Activated CD4-positive, alpha-beta T cell treated with anti-CD3 and anti-CD28 coated beads for 36 hours (primary cell): ENCODE measurements around the gene ACVR2B. TPM values are rescaled to one million over a fixed set of nuclear protein-coding genes. Genes with fewer than 3 reads are reported as not detected.
"Not testable (repeated sequence)": the region's sequence is repeated elsewhere in the genome, so short reads cannot be mapped to it uniquely, and the experiment has no call there.

Experiments used
- ATAC-seq: fragments of 200-7000 bp; cut with Tn5 transposase; one replicate; pipeline ENCODE4 v1.10.0; 2021; ENCODE audit warnings: mild to moderate bottlenecking, moderate library complexity
- CTCF ChIA-PET: fragments of 350-600 bp; sonication (Branson Sonifier 250); formaldehyde crosslinking; loops from one replicate; lab custom pipeline; 2021; ENCODE audit warnings: antibody characterized with exemption; lab: Charles Lee
- POLR2A ChIA-PET: fragments of 350-600 bp; sonication (Branson Sonifier 250); formaldehyde crosslinking; loops from one replicate; lab custom pipeline; 2021; ENCODE audit warnings: antibody characterized with exemption, inconsistent platforms; lab: Charles Lee
- DNase-seq: peaks from one replicate; pipeline ENCODE4 v3.0.0-alpha.2; 2020
- H3K27ac Mint-ChIP-seq: one replicate; pipeline ENCODE4 v1.8.0; 2021; ENCODE audit warnings: mixed read lengths
- H3K27me3 Mint-ChIP-seq: one replicate; pipeline ENCODE4 v1.8.0; 2021; ENCODE audit warnings: mixed read lengths
- H3K36me3 Mint-ChIP-seq: one replicate; pipeline ENCODE4 v1.8.0; 2021; ENCODE audit warnings: low read depth, mixed read lengths
- H3K4me1 Mint-ChIP-seq: one replicate; pipeline ENCODE4 v1.8.0; 2021; ENCODE audit warnings: mixed read lengths
- H3K4me3 Mint-ChIP-seq: one replicate; pipeline ENCODE4 v1.8.0; 2021; ENCODE audit warnings: mild to moderate bottlenecking, moderate library complexity, mixed read lengths
- H3K9me3 Mint-ChIP-seq: one replicate; pipeline ENCODE4 v1.8.0; 2021; ENCODE audit warnings: low read depth, mixed read lengths
- intact Hi-C, 2 experiments: fragments of 100-400 bp; cut with DNase I in 1 of 2; cut with micrococcal nuclease in 1 of 2; formaldehyde crosslinking; loops; one replicate each; pipeline versions ENCODE4 v1.14.2 to v1.15.1; 2022 to 2024; cut with DNase I, micrococcal nuclease
- total RNA-seq, 2 experiments: library from RNA; stranded (reverse); gene quantifications; one replicate each; pipeline ENCODE4 v1.2.3, GENCODE V29; 2021

Gene ACVR2B
- total RNA-seq: 1 to 10 TPM; 5.7 to 6.9 TPM

DNA sequence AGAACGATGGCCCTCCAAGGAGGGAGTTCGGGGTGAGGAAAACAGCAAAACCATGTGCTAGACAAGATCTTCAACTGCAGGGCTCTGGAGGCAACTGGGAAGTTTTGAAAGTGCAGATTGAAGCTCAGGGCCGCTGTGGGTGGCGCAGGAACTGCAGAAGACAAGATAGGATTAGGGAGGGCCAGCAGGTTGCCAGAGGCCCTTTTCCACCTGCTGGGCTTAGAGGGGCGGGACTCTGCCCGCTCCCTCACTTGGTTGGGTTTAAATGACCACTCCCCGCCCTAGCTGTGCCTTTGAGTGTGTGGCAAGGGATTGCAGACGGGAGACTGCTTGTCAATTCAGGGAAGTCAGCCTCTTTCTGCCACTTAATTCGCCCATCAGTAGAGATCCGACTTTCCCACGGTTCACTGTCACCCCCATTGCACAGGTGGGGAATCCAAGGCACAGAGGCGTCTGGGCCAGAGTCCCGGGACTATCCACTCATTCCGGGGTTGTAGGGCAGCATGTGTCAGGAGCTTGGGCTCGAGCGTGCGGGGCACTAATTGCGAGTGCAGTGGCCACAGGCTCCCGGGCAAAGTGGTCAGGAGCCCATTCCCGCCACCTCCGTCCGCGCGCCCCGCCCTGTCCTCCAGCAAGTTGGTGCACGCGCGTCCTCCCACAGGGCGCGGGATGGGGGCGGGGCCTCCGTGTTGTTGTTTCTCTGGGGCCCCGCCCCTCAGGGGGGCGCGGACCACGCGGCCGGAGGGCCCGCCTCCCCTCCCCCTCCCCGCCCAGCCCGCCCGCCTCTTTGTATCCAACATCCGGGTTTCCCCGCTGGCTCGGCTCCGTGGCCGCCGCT lies at the start of gene ACVR2B:
ACVR2B (plus strand) TSS at position 816 of the 838 bp plus-strand sequence. CDS start 433 bp downstream, outside the sequence.
- Mint-ChIP-seq H3K4me3 (peak within 1 kb of the TSS; percentile 87), H3K36me3 (no peaks in the 10 kb centered on the region), H3K27me3 (peaks cover 2% of the 10 kb centered on the region), H3K27ac (peak within 1 kb of the TSS; percentile 81), H3K4me1 (peaks cover 9% of the 10 kb centered on the region), H3K9me3 (peaks cover 3% of the 10 kb centered on the region)
- CTCF ChIA-PET: interaction anchor here (0.6 kb wide), 2 partner anchors 68 to 106 kb away, joined by 3 read pairs; no protein-coding TSS in a partner anchor
- intact Hi-C loops: loop anchor here (1.0 to 10.0 kb wide), 5 partner anchors 43 to 599 kb away; partner anchors contain the start of genes ACAA1 (in 2 of the 2), EXOG (in 1 of the 2), MYD88 (in 1 of the 2) and SCN11A (in 1 of the 2)
- peak; percentile 85 for DNase-seq
- POLR2A ChIA-PET: interaction anchor here (0.6 kb wide), 1 partner anchor 1464 kb away, joined by 3 read pairs; no protein-coding TSS in a partner anchor
- ATAC-seq: peak; percentile 71

DNA sequence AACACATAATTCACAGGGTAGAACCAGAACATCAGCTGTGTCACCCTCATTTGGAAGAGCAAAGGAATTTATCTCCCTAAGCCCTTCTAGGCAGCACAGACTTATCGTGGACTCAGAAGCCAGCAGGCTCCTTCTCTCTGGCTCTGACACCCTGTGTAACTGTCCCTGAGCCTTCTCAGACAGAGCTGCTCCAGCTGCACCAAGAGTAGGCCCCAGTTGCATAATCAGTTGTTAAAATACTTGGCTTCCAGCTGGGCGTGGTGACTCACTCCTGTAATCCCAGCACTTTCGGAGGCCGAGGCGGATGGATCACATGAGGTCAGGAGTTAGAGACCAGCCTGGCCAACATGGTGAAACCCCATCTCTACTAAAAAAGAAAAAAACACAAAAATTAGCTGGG lies 49.4 kb upstream of the ACVR2B start:
- no peak overlapping the region for H3K4me3 Mint-ChIP-seq
- CTCF ChIA-PET: interaction anchor here (0.6 to 1.2 kb wide), 3 partner anchors 11 to 515 kb away, joined by 3 read pairs; no protein-coding TSS in a partner anchor
- H3K36me3 Mint-ChIP-seq: peaks cover 33% of the 10 kb centered on the region
- POLR2A ChIA-PET: no interaction called here
- no peak for ATAC-seq
- H3K27me3 Mint-ChIP-seq: no peaks in the 10 kb centered on the region
- H3K4me1 Mint-ChIP-seq: no peaks in the 10 kb centered on the region
- intact Hi-C loops: no loop called here
- no peak for DNase-seq
- no peak overlapping the region for H3K27ac Mint-ChIP-seq
- H3K9me3 Mint-ChIP-seq: peaks cover 2% of the 10 kb centered on the region

DNA sequence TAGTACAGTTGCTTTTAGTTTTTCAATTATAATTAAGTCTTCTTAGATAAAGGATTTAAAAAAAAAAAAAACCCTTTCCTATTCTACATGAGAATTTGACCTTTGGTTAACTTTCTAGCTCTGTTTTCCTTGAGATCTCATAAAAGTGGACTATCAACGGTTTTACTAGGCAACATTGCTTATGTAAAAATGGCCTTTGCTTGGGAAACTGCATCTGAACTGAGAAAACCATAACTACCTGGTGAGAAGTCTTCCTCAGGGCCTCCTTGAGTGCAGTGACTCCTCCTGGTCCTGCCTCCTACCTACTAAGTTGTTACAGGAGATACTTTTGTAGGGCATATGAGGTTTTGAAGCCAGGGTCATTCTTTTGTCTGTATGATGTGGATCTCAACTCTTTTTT lies 42.1 kb upstream of the ACVR2B start:
- ChIA-PET POLR2A (no interaction called here), CTCF (interaction anchor here (1.2 to 1.4 kb wide), 2 partner anchors 11 to 69 kb away, joined by 4 to 5 read pairs; no protein-coding TSS in a partner anchor)
- Mint-ChIP-seq H3K9me3 (no peaks in the 10 kb centered on the region), H3K4me1 (no peaks in the 10 kb centered on the region), H3K27me3 (no peaks in the 10 kb centered on the region), H3K27ac (no peak overlapping the region), H3K4me3 (no peak overlapping the region), H3K36me3 (no peaks in the 10 kb centered on the region)
- intact Hi-C loops: no loop called here
- DNase-seq: no peak
- no peak for ATAC-seq

GRCh38 chr3:38420758-38421157 lies 32.9 kb upstream of the ACVR2B start:
- DNase-seq, H3K27ac Mint-ChIP-seq, intact Hi-C loops, H3K4me3 Mint-ChIP-seq, H3K27me3 Mint-ChIP-seq, POLR2A ChIA-PET, H3K9me3 Mint-ChIP-seq, H3K36me3 Mint-ChIP-seq, CTCF ChIA-PET, ATAC-seq: not testable (repeated sequence)
- H3K4me1 Mint-ChIP-seq: peaks cover 28% of the 10 kb centered on the region

DNA sequence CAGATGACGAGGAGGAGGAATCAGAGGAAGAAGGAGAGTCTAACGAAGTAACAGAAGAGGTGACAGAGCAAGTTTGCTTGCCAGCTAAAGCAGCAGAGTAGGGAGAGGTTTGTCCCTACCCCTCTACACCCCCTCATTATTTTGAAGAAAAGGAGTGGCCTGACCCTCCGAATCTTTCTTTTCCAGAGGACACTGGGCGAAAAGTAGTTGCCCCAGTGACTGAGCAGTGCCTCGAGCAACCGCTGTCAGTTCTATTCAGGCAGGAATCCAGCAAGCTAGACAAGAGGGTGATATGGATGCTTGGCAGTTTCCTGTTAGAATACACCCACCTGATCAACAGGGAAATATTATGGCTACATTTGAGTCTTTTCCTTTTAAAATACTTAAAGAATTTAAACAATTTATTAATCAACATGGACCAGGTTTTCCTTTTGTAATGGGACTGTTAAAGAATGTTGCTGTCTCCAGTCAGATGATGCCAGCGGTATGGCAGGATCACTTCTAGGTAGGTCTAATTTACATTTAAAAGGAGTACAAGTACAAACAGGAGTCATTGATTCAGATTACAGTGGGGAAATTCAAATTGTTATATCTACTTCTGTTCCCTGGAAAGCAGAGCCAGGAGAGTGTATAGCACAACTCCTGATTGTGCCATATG lies 31.9 kb upstream of the ACVR2B start:
- intact Hi-C loops: no loop called here
- ChIA-PET CTCF (interaction anchor here (0.6 to 0.9 kb wide), 3 partner anchors 46 to 98 kb away, joined by 3 to 4 read pairs (median 3); partner anchors contain the start of gene XYLB), POLR2A (no interaction called here)
- DNase-seq (no peak), ATAC-seq (no peak)
- H3K4me1 Mint-ChIP-seq: peaks cover 37% of the 10 kb centered on the region
- no peaks in the 10 kb centered on the region for H3K27me3 Mint-ChIP-seq
- H3K36me3 Mint-ChIP-seq: no peaks in the 10 kb centered on the region
- H3K27ac Mint-ChIP-seq: no peak overlapping the region
- H3K4me3 Mint-ChIP-seq: no peak overlapping the region
- no peaks in the 10 kb centered on the region for H3K9me3 Mint-ChIP-seq

GRCh38 chr3:38426798-38427426 lies 26.8 kb upstream of the ACVR2B start:
- H3K4me3 Mint-ChIP-seq, H3K27ac Mint-ChIP-seq, POLR2A ChIA-PET, H3K36me3 Mint-ChIP-seq, DNase-seq, ATAC-seq, CTCF ChIA-PET, H3K27me3 Mint-ChIP-seq, intact Hi-C loops, H3K9me3 Mint-ChIP-seq: not testable (repeated sequence)
- peaks cover 43% of the 10 kb centered on the region for H3K4me1 Mint-ChIP-seq

DNA sequence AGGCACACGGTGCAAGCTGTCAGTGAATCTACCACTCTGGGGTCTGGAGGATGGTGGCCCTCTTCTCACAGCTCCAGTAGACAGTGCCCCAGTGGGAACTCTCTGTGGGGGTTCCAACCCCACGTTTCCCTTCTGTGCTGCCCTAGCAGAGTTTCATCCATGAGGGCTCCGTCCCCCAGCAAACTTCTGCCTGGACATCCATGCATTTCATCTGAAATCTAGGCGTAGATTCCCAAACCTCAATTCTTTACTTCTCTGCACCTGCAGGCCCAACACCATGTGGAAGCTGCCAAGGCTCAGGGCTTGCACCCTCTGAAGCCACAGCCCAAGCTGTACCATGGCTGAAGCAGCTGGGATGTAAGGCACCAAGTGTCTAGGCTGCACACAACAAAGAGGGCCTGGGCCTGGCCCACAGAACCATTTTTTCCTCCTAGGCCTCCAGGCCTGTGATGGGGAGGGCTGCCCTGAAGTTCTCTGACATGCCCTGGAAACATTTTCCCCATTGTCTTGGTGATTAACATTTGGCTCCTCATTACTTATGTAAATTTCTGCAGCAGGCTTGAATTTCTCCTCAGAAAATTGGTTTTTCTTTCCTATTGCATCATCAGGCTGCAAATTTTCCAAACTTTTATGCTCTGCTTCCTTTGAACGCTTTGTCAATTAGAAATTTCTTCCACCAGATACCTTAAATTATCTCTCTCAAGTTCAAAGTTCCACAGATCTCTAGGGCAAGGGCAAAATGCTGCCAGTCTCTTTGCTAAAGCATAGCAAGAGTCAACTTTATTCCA lies 20.6 kb upstream of the ACVR2B start:
- CTCF ChIA-PET: interaction anchor here (0.7 kb wide), 1 partner anchor 139 kb away, joined by 3 read pairs; no protein-coding TSS in a partner anchor
- ATAC-seq, POLR2A ChIA-PET, H3K27ac Mint-ChIP-seq, DNase-seq, H3K4me3 Mint-ChIP-seq, intact Hi-C loops, H3K27me3 Mint-ChIP-seq: not testable (repeated sequence)
- Mint-ChIP-seq H3K4me1 (peaks cover 17% of the 10 kb centered on the region), H3K9me3 (peaks cover 39% of the 10 kb centered on the region), H3K36me3 (peaks cover 34% of the 10 kb centered on the region)

DNA sequence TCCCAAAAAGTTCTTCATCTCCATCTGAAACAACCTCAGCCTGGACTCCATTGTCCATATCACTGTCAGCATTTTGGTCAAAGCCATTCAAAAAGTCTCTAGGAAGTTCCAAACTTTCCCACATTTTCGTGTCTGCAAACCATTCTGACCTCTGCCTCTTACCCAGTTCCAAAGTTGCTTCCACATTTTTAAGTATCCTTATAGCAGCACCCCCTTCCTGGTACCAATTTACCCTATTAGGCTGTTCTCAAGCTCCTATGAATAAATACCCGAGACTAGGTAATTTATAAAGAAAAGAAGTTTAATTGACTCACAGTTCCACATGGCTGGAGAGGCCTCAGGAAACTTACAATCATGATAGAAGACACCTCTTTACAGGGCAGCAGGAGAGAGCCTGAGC lies 20.0 kb upstream of the ACVR2B start:
- DNase-seq, ATAC-seq, POLR2A ChIA-PET, intact Hi-C loops, CTCF ChIA-PET, H3K4me3 Mint-ChIP-seq, H3K27me3 Mint-ChIP-seq, H3K27ac Mint-ChIP-seq: not testable (repeated sequence)
- peaks cover 34% of the 10 kb centered on the region for H3K36me3 Mint-ChIP-seq
- H3K4me1 Mint-ChIP-seq: peaks cover 11% of the 10 kb centered on the region
- H3K9me3 Mint-ChIP-seq: peaks cover 40% of the 10 kb centered on the region

GRCh38 chr3:38438436-38439069 lies 15.1 kb upstream of the ACVR2B start:
- H3K4me1 Mint-ChIP-seq, H3K27ac Mint-ChIP-seq, intact Hi-C loops, H3K4me3 Mint-ChIP-seq, H3K27me3 Mint-ChIP-seq, ATAC-seq, POLR2A ChIA-PET, DNase-seq: not testable (repeated sequence)
- CTCF ChIA-PET: interaction anchor here (0.7 kb wide), 1 partner anchor 554 kb away, joined by 3 read pairs; no protein-coding TSS in a partner anchor
- Mint-ChIP-seq H3K9me3 (peaks cover 31% of the 10 kb centered on the region), H3K36me3 (peaks cover 14% of the 10 kb centered on the region)

DNA sequence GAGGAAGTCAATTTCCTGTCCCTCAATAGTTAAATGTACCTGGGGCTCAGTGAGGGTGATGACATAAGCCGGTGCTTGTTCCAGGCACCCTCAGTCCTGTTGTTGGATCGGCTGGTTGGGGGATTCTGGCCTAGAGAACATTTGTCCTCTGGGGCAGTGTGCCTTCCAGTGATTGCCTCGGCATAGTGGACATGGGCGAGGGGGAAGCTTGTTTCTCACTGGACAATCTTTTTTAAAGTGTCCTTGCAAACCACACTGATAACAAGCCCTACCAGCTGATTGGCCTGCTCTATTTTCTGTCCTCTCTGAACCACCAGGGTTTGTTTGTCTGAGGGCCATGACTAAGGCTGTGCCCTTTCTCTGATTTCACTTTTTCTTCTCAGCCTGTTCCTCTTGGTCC lies 10.5 kb upstream of the ACVR2B start:
- DNase-seq, ATAC-seq, H3K4me1 Mint-ChIP-seq, intact Hi-C loops, H3K4me3 Mint-ChIP-seq, POLR2A ChIA-PET, CTCF ChIA-PET, H3K27me3 Mint-ChIP-seq, H3K27ac Mint-ChIP-seq, H3K36me3 Mint-ChIP-seq: not testable (repeated sequence)
- H3K9me3 Mint-ChIP-seq: peaks cover 11% of the 10 kb centered on the region
